HuH-7 (cell line): Measurements from ENCODE around the gene EVA1A.
"Not testable (repeated sequence)": the region's sequence is repeated elsewhere in the genome, so short reads cannot be mapped to it uniquely, and the experiment has no call there.

ENCODE experiments used
- DNase-seq: peaks from one replicate; pipeline ENCODE4 v3.0.0; 2011; ENCODE audit warnings: low spot score

Gene EVA1A

GRCh38 chr2:75482398-75482797 is 78.3 kb downstream of the EVA1A start:
- DNase-seq = no peak

DNA sequence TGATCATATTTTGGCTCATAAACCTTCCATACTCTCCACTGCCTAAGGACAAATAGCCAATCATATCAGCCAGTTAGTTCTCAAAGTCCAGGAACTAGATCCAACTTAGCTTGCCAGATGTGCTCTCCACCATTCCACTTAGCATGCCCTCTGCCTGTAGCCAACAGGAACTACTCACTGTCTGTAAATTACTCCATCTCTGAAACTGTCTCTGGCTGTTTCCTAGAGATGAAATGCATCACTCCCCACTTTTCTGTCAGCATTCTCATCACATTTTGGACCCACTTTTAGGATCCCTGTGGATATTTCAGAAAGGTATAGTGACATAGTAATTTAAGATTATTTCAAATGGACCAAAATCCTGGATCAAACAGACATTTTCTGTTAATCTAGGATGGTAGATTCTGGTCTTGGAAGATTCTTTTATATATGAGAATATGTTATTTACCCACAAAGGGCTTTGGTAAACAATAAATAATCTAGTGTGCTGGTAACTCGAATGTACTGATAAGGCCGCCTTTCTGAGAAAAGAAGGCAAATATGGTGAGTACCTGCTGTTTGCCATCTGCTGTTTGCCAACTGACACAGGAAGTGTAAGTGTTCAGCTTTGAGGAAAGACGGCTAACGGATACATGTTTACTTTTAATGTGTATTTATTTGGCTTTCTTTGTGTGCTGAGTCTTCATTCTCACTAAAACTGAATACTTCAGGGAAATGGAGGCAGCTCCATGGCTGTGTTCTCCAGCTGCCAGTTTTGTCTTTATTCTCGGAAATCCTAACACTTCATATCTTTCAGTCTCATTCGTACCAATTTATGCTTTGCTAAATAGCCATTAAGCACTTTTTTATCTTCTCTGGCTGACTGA is 79.5 kb downstream of the EVA1A start:
- DNase-seq = peak; percentile 8

- DNase-seq = not testable (repeated sequence)
These were observed 83.0 kb downstream of the EVA1A start for GRCh38 chr2:75477696-75478095.

- no peak for DNase-seq
These were observed 84.0 kb downstream of the EVA1A start for GRCh38 chr2:75476761-75477160.

DNA sequence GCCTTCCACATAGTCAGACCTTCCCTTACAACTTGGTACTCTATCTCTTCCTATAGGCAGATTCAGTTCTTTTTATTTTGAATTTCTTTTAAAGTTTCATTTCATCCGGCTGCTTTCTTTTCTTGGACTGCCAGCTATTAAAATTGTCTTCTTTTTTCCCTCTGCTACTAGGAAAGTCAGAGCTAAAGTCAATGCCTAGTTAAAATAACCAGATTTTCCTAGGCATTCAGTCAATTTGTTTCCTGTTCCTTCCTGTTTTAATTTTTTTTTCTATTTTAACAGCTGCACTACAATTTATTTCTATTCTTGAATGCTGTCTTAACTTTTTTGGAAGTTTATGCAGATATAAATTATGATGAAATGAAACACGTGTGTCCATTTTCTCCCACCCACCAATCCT is 84.8 kb downstream of the EVA1A start:
- no peak for DNase-seq

DNA sequence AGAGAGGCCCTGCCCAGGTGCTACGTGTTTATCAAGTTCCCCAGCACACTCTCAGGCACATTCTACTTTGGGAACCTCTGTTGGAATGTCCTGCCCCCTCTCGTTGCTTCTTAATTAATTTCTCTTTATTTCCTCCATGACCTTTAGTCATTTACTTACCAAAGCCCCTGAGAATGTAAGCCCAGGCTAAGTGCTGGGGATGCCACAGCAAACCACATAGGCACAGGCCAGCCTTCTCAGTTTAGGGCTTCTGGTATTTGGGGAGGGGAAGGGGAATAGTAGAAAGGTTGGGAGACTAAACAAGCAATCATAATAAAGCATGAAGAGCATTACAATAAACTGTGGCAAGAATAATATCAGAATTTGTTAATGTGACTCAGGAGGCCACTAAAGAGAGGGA is 85.7 kb downstream of the EVA1A start:
- DNase-seq = no peak

DNA sequence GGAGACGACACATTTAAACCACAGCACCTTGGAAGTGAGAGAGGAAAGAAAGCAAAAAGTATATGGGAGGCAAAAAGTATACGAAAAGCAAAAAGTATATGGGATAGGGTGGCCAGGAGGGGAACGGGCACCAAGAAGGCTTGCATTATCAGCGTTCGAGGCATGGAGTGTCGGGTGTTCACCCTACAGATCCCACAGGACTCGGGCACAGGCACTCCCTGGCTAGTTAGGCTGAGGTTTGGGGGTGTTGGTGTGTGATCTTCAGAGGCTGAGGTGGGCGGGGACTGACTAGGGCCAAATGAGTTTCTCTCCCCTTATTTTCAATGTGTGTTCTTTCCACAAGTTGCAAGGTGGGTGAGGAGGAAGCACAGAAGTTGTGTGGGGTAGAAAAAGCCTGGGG is 86.6 kb downstream of the EVA1A start:
- no peak for DNase-seq

- DNase-seq = peak; percentile 26
These were observed 93.9 kb downstream of the EVA1A start for GRCh38 chr2:75466708-75467311.

GRCh38 chr2:75465317-75465984 is 95.3 kb downstream of the EVA1A start:
- no peak for DNase-seq

DNA sequence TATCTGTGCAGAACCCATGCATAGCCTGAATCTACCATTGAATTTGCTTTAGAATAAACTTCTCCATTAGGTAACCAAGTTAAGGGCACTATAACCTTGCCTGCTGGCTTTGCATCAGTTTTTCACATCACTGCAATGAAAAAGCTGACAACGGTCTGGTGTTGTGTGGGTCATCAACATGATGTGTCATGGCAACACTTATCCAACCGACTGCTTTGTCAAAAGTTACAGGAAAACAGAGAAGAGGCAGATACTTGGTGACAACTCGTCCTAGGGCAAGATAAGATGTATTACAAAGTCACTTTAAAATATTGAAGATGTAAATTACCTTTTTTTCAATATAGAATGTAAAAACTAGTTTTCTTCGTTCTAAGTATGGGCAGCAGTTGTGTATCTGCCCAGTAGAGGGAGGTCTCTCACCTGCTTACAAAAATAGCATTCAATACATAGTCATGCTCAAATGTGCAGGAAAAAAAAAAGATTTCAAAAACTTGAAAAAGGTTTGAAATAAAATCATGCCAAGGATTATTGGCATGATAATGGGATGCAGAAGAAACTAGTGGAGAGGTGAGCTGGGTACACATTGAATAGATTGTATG is 96.3 kb downstream of the EVA1A start:
- no peak for DNase-seq

- DNase-seq = no peak
These were observed 98.0 kb downstream of the EVA1A start for GRCh38 chr2:75462721-75463120.

DNA sequence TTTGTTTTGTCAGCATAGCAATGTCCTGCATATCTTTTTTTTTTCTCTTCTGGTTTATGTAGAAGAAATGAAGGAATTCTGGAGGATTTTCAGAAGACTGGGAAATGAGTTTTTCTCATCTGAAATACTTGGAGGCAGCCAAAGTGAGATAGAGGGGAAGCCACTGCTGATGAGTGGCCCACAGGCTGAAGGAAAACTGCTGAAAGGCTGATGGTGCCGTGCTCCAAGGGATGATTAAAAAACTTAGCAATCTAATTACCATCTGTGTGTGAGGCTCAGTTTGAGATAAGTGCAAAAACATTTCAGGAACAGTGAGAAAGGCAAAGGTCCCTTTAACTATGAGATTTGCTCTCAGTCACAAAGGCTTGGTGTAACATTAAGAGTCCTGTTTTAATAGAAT is 98.5 kb downstream of the EVA1A start:
- DNase-seq = no peak

DNA sequence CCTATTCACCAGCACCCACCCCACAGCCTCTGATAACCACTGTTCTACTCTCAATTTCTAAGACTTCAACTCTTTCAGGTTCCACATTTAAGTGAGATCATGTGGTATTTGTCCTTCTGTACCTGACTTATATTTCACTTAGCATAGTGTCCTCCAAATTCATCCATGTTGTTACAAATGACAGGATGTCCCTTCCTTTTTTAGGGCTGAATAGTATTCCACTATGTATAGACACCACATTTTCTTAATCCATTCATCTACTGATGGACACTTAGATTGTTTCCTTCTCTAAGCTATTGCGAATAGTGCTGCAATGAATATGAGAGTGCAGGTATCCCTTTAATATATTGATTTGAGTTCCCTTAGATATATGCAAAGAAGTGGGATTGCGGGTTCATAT is 100.1 kb downstream of the EVA1A start:
- DNase-seq = no peak

DNA sequence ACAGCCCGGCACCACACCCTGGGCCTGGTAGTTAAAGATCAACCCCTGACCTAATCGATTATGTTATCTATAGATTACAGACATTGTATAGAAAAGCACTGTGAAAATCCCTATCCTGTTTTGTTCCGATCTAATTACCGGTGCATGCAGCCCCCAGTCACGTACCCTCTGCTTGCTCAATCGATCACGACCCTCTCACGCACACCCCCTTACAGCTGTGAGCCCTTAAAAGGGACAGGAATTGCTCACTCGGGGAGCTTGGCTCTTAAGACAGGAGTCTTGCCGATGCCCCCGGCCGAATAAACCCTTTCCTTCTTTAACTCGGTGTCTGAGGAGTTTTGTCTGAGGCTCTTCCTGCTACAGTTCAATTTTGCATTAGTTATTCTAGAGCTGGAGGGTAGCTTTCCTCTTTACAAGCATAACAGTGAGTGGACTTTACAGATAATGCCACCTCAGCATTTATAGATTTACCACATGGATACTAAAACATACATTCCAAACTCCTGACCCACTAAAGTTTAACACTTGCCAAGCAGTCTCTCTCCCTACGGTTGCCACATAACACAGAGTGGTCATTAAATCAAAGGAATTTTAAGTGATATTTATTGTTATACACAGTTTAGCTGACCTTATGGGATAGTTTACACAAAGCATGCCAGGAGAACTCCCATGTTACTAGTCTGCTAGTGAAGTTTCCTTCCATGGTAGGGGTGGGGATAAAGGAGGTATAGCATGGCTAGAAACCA is 101.0 kb downstream of the EVA1A start:
- no peak for DNase-seq

DNA sequence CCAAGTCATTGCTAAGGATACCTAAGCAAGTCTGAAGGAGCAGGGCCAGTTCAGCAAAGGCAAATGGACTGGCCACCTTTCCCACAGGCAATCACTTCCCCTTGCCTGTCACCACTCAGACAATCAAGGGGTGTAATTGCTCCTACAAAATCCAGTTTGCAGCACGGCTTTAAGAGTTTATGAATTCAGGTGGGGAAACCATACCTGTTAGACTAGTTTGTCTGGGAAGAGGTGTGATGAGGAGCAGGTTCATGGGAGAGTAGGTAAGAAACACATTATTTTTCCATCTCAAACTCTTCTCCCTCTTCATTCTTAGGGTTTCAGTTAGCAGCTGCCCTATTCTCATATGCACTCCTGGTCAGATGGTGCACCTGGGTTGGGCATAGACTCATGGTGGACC is 102.5 kb downstream of the EVA1A start:
- no peak for DNase-seq

GRCh38 chr2:75456825-75457224 is 103.9 kb downstream of the EVA1A start:
- no peak for DNase-seq

- DNase-seq = no peak
These were observed 104.6 kb downstream of the EVA1A start for GRCh38 chr2:75456111-75456510.

GRCh38 chr2:75454241-75454620 is 106.5 kb downstream of the EVA1A start:
- DNase-seq = no peak

GRCh38 chr2:75453384-75454240 is 107.1 kb downstream of the EVA1A start:
- DNase-seq = no peak

DNA sequence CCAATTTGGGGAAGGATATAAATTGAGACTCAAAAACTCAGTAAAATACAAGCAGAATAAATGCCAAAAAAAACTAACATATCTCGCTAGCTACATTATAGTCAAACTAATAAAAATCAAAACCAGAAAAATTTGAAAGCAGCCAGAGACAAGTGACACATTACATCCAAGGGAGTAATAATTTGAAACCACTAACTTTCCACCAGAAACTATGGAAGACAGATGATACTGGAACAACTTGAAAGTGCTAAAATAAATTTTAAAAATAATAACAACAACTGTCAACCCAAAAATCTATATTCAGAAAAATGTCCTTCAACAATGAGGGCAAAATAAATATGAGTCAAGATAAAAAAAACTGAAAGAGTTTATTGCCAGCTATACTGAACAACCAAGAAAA is 110.7 kb downstream of the EVA1A start:
- no peak for DNase-seq

DNA sequence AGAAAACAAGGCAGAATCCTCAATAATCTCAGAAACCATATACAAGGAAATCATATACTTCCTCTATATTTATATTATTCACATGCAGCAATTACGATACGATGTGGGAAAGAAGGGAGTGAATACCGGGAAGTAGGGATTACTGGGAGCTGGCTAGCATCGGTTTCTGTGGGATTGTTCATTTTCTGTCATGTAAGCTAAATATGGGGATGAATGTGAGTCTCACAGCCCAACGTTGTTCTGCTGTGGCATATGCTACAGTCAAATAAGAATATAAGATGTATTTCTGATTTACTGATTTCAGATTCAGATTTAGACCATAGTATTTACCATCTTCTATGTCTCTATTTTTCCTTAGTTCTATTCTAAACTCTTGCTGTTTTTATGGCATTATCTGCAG is 113.6 kb downstream of the EVA1A start:
- no peak for DNase-seq
